Stimulated activated CD4-positive, alpha-beta T cell treated with anti-CD3 and anti-CD28 coated beads, Interleukin-1b, Interleukin-23, amount 100 ng/mL, for 1 hour (primary cell): ENCODE measurements around the gene SLC16A9.

Experiments
- DNase-seq, 2 donors: peaks; one replicate each; pipeline ENCODE4 v3.0.0-alpha.2; 2020; ENCODE audit warnings: low read depth in 2 of 2

Gene SLC16A9

GRCh38 chr10:59719374-59719773 is 9.7 kb upstream of the SLC16A9 start:
- DNase-seq: no peak

DNA sequence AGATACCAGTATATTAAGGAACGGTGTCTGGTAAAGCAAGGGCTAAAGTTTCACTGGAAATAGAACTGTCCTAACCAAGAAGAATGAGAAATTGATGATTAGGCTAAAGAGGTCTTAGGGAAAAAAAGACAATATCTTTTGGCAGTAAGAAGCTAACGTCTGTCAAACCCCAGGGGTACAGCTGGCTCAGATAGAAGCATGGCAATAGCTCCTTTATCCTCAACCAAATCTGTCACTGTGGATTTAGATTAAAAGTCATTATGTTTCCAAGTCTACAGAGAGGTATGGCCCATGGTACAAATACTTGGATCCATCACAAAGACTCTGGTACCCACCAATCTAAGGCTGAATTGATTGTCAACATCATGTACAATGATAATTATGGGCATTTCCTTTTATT is 8.6 kb upstream of the SLC16A9 start:
- no peak for DNase-seq

DNA sequence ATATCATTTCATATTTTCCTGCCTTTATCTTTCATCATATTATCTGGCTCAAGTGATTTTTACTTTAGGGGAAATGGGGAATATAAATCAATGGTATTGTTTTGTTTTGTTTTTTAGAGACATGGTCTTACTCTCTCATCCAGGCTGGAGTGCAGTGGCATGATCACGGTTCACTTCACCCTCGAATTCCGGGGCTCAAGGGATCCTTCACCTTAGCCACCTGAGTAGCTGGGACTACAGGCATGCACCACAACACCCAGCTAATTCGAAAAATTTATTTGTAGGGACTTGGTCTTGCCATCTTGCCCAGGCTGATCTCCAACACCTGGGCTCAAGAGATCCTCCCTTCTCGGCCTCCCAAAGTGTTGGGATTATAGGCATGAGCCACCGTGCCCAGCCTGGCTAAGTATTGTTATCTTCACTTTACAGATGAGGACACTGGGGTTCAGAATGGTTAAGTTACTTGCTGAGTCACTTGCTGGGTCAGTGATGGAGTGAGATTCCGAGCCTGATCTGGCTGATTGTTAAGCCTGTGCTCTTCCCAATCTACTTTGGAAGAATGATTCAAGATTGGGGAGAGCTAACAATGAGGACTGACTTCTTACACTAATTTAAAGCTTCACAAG is 3.7 kb upstream of the SLC16A9 start:
- no peak for DNase-seq

DNA sequence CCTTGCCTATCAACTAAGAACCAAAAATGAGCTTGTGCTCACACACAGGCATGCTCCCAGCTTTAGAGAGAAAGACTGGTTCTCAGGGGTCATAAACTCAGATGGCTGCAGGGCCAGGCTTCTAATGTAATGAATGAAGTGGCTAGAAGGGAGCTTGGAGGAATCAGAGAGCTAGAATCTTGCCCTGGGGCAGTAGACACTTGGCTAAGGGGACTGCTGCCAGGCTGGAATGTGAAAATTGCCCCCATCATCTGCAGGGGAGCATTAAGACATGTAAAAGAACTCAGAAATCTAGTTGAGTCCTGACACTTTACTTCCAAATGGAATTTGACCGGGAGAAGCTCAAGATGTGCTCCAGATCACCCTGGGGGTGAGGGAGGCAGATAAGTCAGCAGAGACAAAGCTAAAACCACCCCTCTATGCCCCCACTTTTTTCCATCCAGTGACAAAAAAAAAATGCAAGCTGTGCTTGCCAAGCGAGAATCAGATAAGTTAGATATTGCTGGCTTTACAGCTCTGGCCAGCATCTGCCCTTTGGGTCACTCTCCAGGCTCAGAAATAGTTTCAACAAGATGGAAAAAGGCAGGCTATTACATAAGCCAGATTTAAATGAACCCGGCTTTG is 2.3 kb upstream of the SLC16A9 start:
- DNase-seq: no peak

- no peak for DNase-seq
Measured at GRCh38 chr10:59708816-59709394, 745 bp downstream of the SLC16A9 start.

DNA sequence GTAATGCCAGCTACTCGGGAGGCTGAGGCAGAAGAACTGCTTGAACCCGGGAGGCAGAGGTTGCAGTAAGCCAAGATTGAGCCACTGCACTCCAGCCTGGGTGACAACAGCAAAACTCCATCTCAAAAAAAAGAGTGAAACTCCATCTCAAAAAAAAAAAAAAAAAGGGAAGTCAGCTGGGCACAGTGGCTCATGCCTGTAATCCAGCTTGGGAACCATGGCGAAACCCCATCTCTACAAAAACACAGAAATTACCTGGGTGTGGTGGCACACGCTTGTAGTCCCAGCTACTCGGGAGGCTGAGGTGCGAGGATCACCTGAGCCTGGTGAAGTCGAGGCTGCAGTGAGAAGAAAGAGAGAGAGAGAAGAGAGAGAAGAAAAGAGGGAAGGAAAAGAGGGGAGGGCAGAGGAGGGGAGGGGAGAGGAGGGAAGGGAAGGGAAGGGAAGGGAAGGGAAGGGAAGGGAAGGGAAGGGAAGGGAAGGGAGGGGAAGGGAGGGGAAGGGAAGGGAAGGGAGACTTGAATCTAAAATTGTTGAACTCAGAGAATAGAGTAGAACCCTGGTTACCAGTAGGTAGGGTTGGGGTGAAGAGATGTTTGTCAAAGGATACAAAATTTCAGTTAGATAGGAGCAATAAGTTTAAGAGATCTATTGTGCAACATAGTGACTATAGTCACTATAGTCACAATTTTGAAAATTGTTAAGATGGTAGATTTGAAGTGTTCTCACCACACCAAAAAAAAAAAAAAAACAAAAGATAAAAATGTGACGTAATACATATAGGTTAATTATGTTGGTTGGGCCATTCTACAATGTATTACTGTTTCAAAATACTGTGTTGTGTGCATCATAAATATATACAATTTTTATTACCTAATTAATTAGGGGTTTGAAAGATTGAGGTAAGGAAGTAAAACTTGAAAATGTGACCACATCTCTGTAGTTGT is 2.5 kb downstream of the SLC16A9 start:
- DNase-seq: no peak

- no peak for DNase-seq
Measured at GRCh38 chr10:59705931-59706330, 3.7 kb downstream of the SLC16A9 start.

GRCh38 chr10:59704630-59705029 is 5.0 kb downstream of the SLC16A9 start:
- DNase-seq: no peak

DNA sequence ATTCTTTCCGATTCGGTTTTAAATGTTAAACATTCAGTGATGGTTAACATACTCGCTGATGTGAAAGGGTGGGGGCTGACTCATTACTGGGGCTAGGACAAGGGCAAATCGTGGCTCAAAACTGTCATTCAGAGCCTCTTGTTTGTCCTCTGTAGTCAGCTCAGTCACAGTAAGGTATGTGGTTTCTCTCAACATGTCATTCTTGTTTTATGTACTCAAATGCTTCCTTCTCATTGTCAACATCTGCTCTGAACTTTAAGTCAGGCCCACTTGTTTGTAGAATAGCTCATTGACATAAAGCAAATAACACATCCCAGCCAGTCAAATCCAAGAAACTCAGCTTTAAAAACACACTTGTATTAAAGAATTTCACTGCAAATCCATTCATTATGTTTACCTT is 7.3 kb downstream of the SLC16A9 start:
- no peak for DNase-seq

GRCh38 chr10:59700709-59701108 is 8.9 kb downstream of the SLC16A9 start:
- DNase-seq: no peak

DNA sequence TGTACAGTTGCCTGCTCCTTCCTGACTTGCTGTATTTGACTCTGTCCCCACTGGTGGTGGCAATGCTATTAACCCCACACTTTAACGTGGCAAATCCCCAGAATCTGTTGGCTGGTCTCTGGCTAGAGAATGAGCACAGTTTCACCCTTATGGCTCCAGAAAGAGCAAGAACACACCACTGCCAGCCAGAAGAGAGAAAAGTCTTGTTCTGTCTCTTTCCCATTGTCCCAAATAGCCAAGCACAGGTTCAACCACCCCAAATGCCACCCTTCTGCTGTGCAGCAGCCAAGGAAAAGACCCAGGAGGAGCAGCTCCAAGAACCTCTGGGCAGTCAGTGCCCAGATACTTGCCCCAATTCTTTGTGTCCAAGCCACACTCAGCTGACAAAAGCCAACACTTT is 11.3 kb downstream of the SLC16A9 start:
- no peak for DNase-seq

GRCh38 chr10:59695637-59696036 is 14.0 kb downstream of the SLC16A9 start:
- DNase-seq: no peak

GRCh38 chr10:59694936-59695335 is 14.7 kb downstream of the SLC16A9 start:
- no peak for DNase-seq

DNA sequence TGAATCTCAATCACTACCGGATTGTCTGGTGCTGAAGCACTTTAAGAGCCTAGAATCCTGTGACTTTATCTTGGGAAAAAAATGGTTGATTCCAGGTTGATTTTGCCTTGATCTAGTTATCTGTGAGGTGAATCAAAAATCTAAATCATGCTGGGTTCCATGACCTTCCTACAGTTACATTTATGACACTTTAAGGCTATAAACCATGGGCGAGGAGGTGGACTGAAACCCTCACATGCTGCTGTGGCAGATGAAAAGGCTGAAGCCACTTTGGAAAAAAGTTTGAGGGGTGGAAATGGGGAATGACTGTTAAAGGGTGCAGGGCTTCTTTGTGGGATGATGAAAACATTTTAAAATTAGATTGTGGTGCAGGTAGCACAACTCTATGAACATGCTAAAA is 17.5 kb downstream of the SLC16A9 start:
- DNase-seq: no peak

- no peak for DNase-seq
Measured at GRCh38 chr10:59688921-59689351, 20.7 kb downstream of the SLC16A9 start.

DNA sequence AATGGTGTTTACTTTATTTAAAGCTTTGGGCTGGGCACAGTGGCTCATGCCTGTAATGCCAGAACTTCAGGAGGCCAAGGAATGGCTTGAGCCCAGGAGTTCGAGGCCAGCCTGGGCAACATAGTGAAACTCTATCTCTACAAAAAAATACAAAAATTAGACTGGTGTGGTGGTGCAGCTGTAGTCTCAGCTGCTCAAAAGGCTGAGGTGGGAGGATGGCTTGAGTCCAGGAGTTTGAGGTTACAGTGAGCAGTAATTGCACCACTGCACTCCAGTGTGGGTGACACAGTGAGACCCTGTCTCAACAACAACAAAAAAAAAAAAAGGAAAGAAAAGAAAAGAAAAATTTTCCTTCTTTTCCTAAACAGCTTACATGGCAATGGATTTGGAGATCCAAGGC is 22.0 kb downstream of the SLC16A9 start:
- no peak for DNase-seq

DNA sequence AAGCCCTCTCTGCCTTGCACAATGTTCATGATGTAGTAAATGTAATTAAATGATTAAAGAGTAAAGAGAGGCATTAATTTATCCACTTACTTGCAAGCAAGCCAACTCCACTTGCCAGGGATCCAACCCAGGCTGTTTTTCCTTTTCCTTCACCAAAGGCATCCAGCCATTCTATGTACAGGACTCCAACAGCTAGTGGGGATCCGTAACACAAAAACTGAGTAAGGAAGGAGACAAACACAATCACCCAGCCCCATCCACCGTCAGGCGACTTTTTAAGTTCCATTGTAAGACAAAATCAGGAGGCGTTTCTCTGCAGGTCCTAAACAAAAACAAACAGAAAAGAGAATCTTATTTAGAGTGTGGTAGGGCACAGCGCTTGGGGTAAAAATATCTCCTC is 25.6 kb downstream of the SLC16A9 start:
- no peak for DNase-seq

GRCh38 chr10:59682986-59683937 is 26.4 kb downstream of the SLC16A9 start:
- DNase-seq: no peak

GRCh38 chr10:59680199-59680598 is 29.5 kb downstream of the SLC16A9 start:
- no peak for DNase-seq

- no peak for DNase-seq
Measured at GRCh38 chr10:59678884-59679301, 30.8 kb downstream of the SLC16A9 start.

DNA sequence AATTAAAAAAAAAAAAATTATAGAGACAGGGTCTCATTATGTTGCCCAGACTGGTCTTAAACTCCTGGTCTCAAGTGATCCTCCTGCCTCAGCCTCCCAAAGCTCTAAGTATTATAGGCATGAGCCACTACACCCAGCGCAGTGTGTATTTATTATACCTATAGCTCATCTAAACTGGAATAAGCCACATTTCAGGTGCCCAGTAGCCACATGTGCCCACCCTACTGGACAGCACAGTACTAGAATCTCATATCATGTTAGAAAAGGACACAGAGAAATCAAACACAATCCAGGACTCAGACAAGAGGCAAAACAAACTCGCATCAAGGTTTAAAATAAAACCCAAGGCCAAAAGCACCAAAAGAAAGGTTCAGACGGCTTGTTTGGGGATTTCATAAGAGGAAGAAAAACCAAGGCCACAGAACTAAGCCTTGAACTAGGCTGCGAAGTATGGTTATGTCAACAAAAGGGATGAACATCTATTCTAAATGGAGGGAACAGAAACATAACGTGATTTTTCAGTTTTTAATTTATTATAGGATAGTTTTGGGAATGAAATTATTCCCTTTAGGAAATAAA is 32.3 kb downstream of the SLC16A9 start:
- no peak for DNase-seq
